WTC11 (cell line): ENCODE data around the gene ADD2. TPM values are rescaled to one million over a fixed set of nuclear protein-coding genes. Genes with fewer than 3 reads are reported as not detected.

Source experiments
- ATAC-seq: fragments of 200-7000 bp; cut with Tn5 transposase; 2 replicates; pipeline ENCODE4 v1.10.0; 2021; ENCODE audit warnings: mild to moderate bottlenecking, moderate library complexity
- CTCF ChIA-PET: fragments of 300-600 bp; sonication (Branson Sonifier 250); formaldehyde crosslinking; loops from one replicate; lab custom pipeline; 2021; ENCODE audit warnings: antibody characterized with exemption; lab: Charles Lee
- POLR2A ChIA-PET: fragments of 350-600 bp; sonication (Branson Sonifier 250); formaldehyde crosslinking; loops from one replicate; lab custom pipeline; 2021; ENCODE audit warnings: antibody characterized with exemption; lab: Charles Lee
- DNase-seq: peaks from one replicate; pipeline ENCODE4 v3.0.0; 2021; ENCODE audit warnings: low spot score
- H3K27ac Mint-ChIP-seq: 2 replicates; pipeline ENCODE4 v1.8.0; 2021; ENCODE audit warnings: mixed read lengths
- H3K27me3 Mint-ChIP-seq: 2 replicates; pipeline ENCODE4 v1.8.0; 2021; ENCODE audit warnings: low read depth, mild to moderate bottlenecking, moderate library complexity, mixed read lengths
- H3K36me3 Mint-ChIP-seq: 2 replicates; pipeline ENCODE4 v1.8.0; 2021; ENCODE audit warnings: mixed read lengths
- H3K4me1 Mint-ChIP-seq: 2 replicates; pipeline ENCODE4 v1.8.0; 2022; ENCODE audit warnings: mixed read lengths
- H3K4me3 Mint-ChIP-seq: 2 replicates; pipeline ENCODE4 v1.8.0; 2021; ENCODE audit warnings: mild to moderate bottlenecking, moderate library complexity, mixed read lengths
- H3K9me3 Mint-ChIP-seq: 2 replicates; pipeline ENCODE4 v1.8.0; 2021; ENCODE audit warnings: mixed read lengths
- AFF4 ChIP-seq: sonication (generic); formaldehyde crosslinking; IDR thresholded peaks from 2 replicates; pipeline ENCODE4 v1.8.1; 2023; ENCODE audit warnings: mild to moderate bottlenecking, missing genetic modification reagents, borderline replicate concordance
- CREB1 ChIP-seq: sonication (generic); formaldehyde crosslinking; IDR thresholded peaks from 2 replicates; pipeline ENCODE4 v1.8.0; 2023; ENCODE audit warnings: mild to moderate bottlenecking, missing genetic modification reagents
- CREM ChIP-seq: sonication (generic); formaldehyde crosslinking; IDR thresholded peaks from 2 replicates; pipeline ENCODE4 v1.8.1; 2022; ENCODE audit warnings: mild to moderate bottlenecking, missing genetic modification reagents, moderate library complexity
- ETV6 ChIP-seq: sonication (generic); formaldehyde crosslinking; IDR thresholded peaks from 2 replicates; pipeline ENCODE4 v1.8.1; 2022; ENCODE audit warnings: mild to moderate bottlenecking, missing genetic modification reagents
- HMGA2 ChIP-seq: fragments of 250-450 bp; sonication (Bioruptor Pico); IDR thresholded peaks from 2 replicates; pipeline ENCODE4 v1.4.0; 2021; ENCODE audit warnings: mild to moderate bottlenecking, moderate library complexity
- JUN ChIP-seq: sonication (generic); formaldehyde crosslinking; IDR thresholded peaks from 2 replicates; pipeline ENCODE4 v1.8.0; 2023; ENCODE audit warnings: mild to moderate bottlenecking, missing genetic modification reagents
- NFATC4 ChIP-seq: fragments of 250-450 bp; sonication (Bioruptor Pico); IDR thresholded peaks from 2 replicates; pipeline ENCODE4 v1.9.0; 2021; ENCODE audit warnings: mild to moderate bottlenecking
- NR1H2 ChIP-seq: sonication (generic); formaldehyde crosslinking; IDR thresholded peaks from 2 replicates; pipeline ENCODE4 v1.9.0; 2021; ENCODE audit warnings: mild to moderate bottlenecking, moderate library complexity, missing genetic modification reagents
- ZNF121 ChIP-seq: sonication (generic); formaldehyde crosslinking; IDR thresholded peaks from 2 replicates; pipeline ENCODE4 v1.8.0; 2023; ENCODE audit warnings: missing genetic modification reagents
- ZNF138 ChIP-seq: sonication (generic); formaldehyde crosslinking; conservative IDR thresholded peaks from 2 replicates; pipeline ENCODE4 v1.8.1; 2022; ENCODE audit warnings: mild to moderate bottlenecking, moderate library complexity, missing genetic modification reagents
- ZNF263 ChIP-seq: sonication (generic); formaldehyde crosslinking; IDR thresholded peaks from 2 replicates; pipeline ENCODE4 v1.8.1; 2022; ENCODE audit warnings: low read depth, mild to moderate bottlenecking, moderate library complexity, missing genetic modification reagents
- total RNA-seq: library from RNA; stranded (reverse); gene quantifications from 3 replicates; pipeline ENCODE4 v1.2.3, GENCODE V29; 2021
- TF ChIP-seq, protein P1 (sequence below): sonication (generic); formaldehyde crosslinking; IDR thresholded peaks from 2 replicates; pipeline ENCODE4 v1.8.0; 2023; ENCODE audit warnings: mild to moderate bottlenecking, missing genetic modification reagents
- TF ChIP-seq, protein P2 (sequence below): sonication (generic); formaldehyde crosslinking; IDR thresholded peaks from 2 replicates; pipeline ENCODE4 v1.8.0; 2022; ENCODE audit warnings: mild to moderate bottlenecking, missing genetic modification reagents
- TF ChIP-seq, protein P3 (sequence below): sonication (generic); formaldehyde crosslinking; IDR thresholded peaks from 2 replicates; pipeline ENCODE4 v1.8.1; 2022; ENCODE audit warnings: mild to moderate bottlenecking, missing genetic modification reagents, moderate library complexity, borderline replicate concordance

The ADD2 gene
- total RNA-seq, 1 experiment from 2014 or later, result 196 TPM

- no peak for DNase-seq
- H3K4me1 Mint-ChIP-seq, result peaks cover 18% of the 10 kb centered on the region
- ATAC-seq, result no peak
- TF ChIP-seq ZNF121 (CRISPR knock-in tag), result no peak
- TF ChIP-seq, protein P1, sequence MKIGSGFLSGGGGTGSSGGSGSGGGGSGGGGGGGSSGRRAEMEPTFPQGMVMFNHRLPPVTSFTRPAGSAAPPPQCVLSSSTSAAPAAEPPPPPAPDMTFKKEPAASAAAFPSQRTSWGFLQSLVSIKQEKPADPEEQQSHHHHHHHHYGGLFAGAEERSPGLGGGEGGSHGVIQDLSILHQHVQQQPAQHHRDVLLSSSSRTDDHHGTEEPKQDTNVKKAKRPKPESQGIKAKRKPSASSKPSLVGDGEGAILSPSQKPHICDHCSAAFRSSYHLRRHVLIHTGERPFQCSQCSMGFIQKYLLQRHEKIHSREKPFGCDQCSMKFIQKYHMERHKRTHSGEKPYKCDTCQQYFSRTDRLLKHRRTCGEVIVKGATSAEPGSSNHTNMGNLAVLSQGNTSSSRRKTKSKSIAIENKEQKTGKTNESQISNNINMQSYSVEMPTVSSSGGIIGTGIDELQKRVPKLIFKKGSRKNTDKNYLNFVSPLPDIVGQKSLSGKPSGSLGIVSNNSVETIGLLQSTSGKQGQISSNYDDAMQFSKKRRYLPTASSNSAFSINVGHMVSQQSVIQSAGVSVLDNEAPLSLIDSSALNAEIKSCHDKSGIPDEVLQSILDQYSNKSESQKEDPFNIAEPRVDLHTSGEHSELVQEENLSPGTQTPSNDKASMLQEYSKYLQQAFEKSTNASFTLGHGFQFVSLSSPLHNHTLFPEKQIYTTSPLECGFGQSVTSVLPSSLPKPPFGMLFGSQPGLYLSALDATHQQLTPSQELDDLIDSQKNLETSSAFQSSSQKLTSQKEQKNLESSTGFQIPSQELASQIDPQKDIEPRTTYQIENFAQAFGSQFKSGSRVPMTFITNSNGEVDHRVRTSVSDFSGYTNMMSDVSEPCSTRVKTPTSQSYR (CRISPR knock-in tag), result no peak
- TF ChIP-seq, all 79 proteins: peak for 0
- Mint-ChIP-seq H3K9me3 (no peaks in the 10 kb centered on the region), H3K27me3 (peaks cover 4% of the 10 kb centered on the region), H3K27ac (no peak overlapping the region), H3K36me3 (no peaks in the 10 kb centered on the region), H3K4me3 (no peak overlapping the region)
- ChIA-PET POLR2A (no interaction called here), CTCF (interaction anchor here (1.1 kb wide), 1 partner anchor 115 kb away, joined by 3 read pairs; no protein-coding TSS in a partner anchor)
Observed at GRCh38 chr2:70612574-70612973, 155.4 kb downstream of the ADD2 start.

- ChIA-PET CTCF (no interaction called here), POLR2A (no interaction called here)
- Mint-ChIP-seq H3K4me1 (peaks cover 3% of the 10 kb centered on the region), H3K4me3 (no peak overlapping the region), H3K27me3 (peaks cover 14% of the 10 kb centered on the region), H3K27ac (no peak overlapping the region), H3K36me3 (no peaks in the 10 kb centered on the region), H3K9me3 (no peaks in the 10 kb centered on the region)
- DNase-seq (no peak), ATAC-seq (no peak)
- TF ChIP-seq JUN (CRISPR knock-in tag) (no peak), HMGA2 (CRISPR knock-in tag) (no peak), ZNF121 (CRISPR knock-in tag) (no peak), AFF4 (no peak), ZNF263 (CRISPR knock-in tag) (no peak), CREM (no peak), ETV6 (CRISPR knock-in tag) (no peak)
- TF ChIP-seq, protein P2, sequence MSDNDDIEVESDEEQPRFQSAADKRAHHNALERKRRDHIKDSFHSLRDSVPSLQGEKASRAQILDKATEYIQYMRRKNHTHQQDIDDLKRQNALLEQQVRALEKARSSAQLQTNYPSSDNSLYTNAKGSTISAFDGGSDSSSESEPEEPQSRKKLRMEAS (CRISPR knock-in tag), result no peak
- TF ChIP-seq, protein P3, sequence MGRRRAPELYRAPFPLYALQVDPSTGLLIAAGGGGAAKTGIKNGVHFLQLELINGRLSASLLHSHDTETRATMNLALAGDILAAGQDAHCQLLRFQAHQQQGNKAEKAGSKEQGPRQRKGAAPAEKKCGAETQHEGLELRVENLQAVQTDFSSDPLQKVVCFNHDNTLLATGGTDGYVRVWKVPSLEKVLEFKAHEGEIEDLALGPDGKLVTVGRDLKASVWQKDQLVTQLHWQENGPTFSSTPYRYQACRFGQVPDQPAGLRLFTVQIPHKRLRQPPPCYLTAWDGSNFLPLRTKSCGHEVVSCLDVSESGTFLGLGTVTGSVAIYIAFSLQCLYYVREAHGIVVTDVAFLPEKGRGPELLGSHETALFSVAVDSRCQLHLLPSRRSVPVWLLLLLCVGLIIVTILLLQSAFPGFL (CRISPR knock-in tag), result no peak
Observed at GRCh38 chr2:70608373-70608772, 159.6 kb downstream of the ADD2 start.

DNA sequence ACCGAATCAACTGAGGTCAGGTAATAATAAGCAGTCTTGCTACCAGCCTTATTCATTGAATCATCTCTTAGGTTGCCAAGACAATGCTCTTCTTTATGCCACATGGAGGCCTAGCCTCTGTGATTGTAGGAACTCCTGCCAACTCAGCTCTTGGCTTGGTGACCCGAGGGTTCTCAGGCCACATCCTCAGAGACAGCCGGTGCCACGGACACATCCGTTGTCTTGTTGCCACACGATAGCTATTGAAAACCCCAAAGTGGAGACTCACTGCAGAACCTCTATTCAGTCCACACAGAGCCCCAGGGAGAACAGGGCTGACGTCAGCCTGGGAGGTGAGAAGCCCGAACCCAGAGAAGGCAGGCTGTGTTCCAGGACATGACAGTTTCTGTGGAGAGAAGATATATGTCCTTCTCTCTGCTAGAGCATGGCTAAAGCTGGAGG is 160.9 kb downstream of the ADD2 start:
- ChIA-PET POLR2A (no interaction called here), CTCF (interaction anchor here (1.1 kb wide), 1 partner anchor 10 kb away, joined by 3 read pairs; no protein-coding TSS in a partner anchor)
- H3K4me1 Mint-ChIP-seq, result no peaks in the 10 kb centered on the region
- DNase-seq (no peak), ATAC-seq (no peak)
- no peaks in the 10 kb centered on the region for H3K36me3 Mint-ChIP-seq
- H3K9me3 Mint-ChIP-seq, result no peaks in the 10 kb centered on the region
- TF ChIP-seq ZNF138, result no peak
- no peak for TF ChIP-seq NR1H2 (CRISPR knock-in tag)
- no peak for TF ChIP-seq NFATC4
- TF ChIP-seq CREB1 (CRISPR knock-in tag), result no peak
- H3K27me3 Mint-ChIP-seq, result peaks cover 14% of the 10 kb centered on the region
- no peak overlapping the region for H3K4me3 Mint-ChIP-seq
- no peak overlapping the region for H3K27ac Mint-ChIP-seq

Other genes with a start within 250 kb of the ADD2 start
- gene TGFA, start 214.4 kb downstream of the ADD2 start, total RNA-seq, result 2.5 to 3.0 TPM (median 2.7 TPM) in 3 replicates
- gene FIGLA, start 22.4 kb upstream of the ADD2 start, total RNA-seq, result not detected in 3 replicates
- gene CLEC4F, start 52.4 kb upstream of the ADD2 start, total RNA-seq, result not detected in 3 replicates
- gene CD207, start 67.6 kb upstream of the ADD2 start, total RNA-seq, result not detected in 3 replicates
- gene VAX2, start 132.4 kb upstream of the ADD2 start, total RNA-seq, result not detected in 3 replicates
- not detected in 3 replicates for gene ATP6V1B1, start 167.7 kb upstream of the ADD2 start, total RNA-seq
- 0.39 to 0.81 TPM (median 0.80 TPM) in 3 replicates for gene ANKRD53, start 210.4 kb upstream of the ADD2 start, total RNA-seq
- gene TEX261, start 226.7 kb upstream of the ADD2 start, total RNA-seq, result 15.2 to 18.3 TPM (median 17.0 TPM) in 3 replicates